SK-N-SH (cell line): ENCODE results near the gene MYLK. TPM values are rescaled to one million over a fixed set of nuclear protein-coding genes. Genes with fewer than 3 reads are reported as not detected.

Experiments used
- CTCF ChIA-PET: fragments of 300-600, 350-600 bp; formaldehyde crosslinking; extraction: SDS; loops from one replicate; lab custom pipeline; 2021; lab: Yijun Ruan, JAX
- POLR2A ChIA-PET: fragments of 350-600 bp; sonication (Branson Sonifier 250); formaldehyde crosslinking; extraction: SDS; loops from one replicate; lab custom pipeline; 2020; ENCODE audit warnings: antibody characterized with exemption, inconsistent platforms; lab: Yijun Ruan, JAX
- DNase-seq: peaks from one replicate; pipeline ENCODE4 v3.0.0; 2012
- H2AFZ ChIP-seq: fragments of 200-600 bp; sonication (generic); 2 replicates; pipeline ENCODE4 v1.8.1; 2016; ENCODE audit warnings: antibody characterized with exemption, mild to moderate bottlenecking, low read depth
- H3F3A ChIP-seq: fragments of 200-600 bp; sonication (generic); replicated peaks from 2 replicates; pipeline ENCODE3; 2016; ENCODE audit warnings: antibody characterized with exemption, mild to moderate bottlenecking; ENCODE audit not compliant: insufficient read depth
- H3K27ac ChIP-seq, 2 experiments: fragments of 200-500 bp in 1 of 2; fragments of 200-600 bp in 1 of 2; sonication (Bioruptor generic) in 1 of 2; sonication (generic), shearing (Covaris generic) in 1 of 2; 2 replicates each; pipeline versions ENCODE4 v1.5.1 to v1.6.1; 2014 to 2016; ENCODE audit warnings: low read depth in 2 of 2, inconsistent platforms in 1 of 2, low read length in 1 of 2, mild to moderate bottlenecking in 1 of 2, mixed read lengths in 1 of 2
- H3K27me3 ChIP-seq: fragments of 200-600 bp; sonication (generic), shearing (Covaris generic); 2 replicates; pipeline ENCODE4 v1.6.1; 2016; ENCODE audit warnings: mixed run types; ENCODE audit not compliant: insufficient read depth
- H3K36me3 ChIP-seq, 2 experiments: fragments of 200-500 bp in 1 of 2; fragments of 200-600 bp in 1 of 2; sonication (Bioruptor generic) in 1 of 2; sonication (generic) in 1 of 2; replicated peaks in 1 of 2; 2 replicates each; pipeline versions ENCODE3 to v1.5.1; 2014 to 2016; ENCODE audit warnings: low read length in 1 of 2, mild to moderate bottlenecking in 1 of 2; ENCODE audit not compliant: insufficient read depth in 2 of 2, control insufficient read depth in 1 of 2
- H3K4me1 ChIP-seq, 2 experiments: fragments of 200-500 bp in 1 of 2; fragments of 200-600 bp in 1 of 2; sonication (Bioruptor generic) in 1 of 2; sonication (generic), shearing (Covaris generic) in 1 of 2; 2 replicates each; pipeline versions ENCODE4 v1.5.1 to v1.6.1; 2014 to 2016; ENCODE audit warnings: low read depth in 1 of 2, low read length in 1 of 2, mixed run types in 1 of 2; ENCODE audit not compliant: insufficient read depth in 2 of 2, control insufficient read depth in 1 of 2
- H3K4me2 ChIP-seq: fragments of 200-600 bp; sonication (generic), shearing (Covaris generic); 2 replicates; pipeline ENCODE4 v1.6.1; 2017; ENCODE audit warnings: mixed run types
- H3K4me3 ChIP-seq, 2 experiments: fragments of 200-500 bp in 1 of 2; fragments of 200-600 bp in 1 of 2; sonication (Bioruptor generic) in 1 of 2; sonication (generic), shearing (Covaris generic) in 1 of 2; 2 replicates each; pipeline versions ENCODE4 v1.5.1 to v1.8.1; 2014 to 2016; ENCODE audit warnings: low read depth in 2 of 2, inconsistent platforms in 1 of 2, low read length in 1 of 2, mild to moderate bottlenecking in 1 of 2, mixed read lengths in 1 of 2, moderate library complexity in 1 of 2
- H3K79me2 ChIP-seq: fragments of 200-600 bp; sonication (generic); 2 replicates; pipeline ENCODE4 v1.8.1; 2017; ENCODE audit warnings: mild to moderate bottlenecking; ENCODE audit not compliant: insufficient read depth
- H3K9ac ChIP-seq: fragments of 200-600 bp; sonication (generic); 2 replicates; pipeline ENCODE4 v1.6.1; 2017; ENCODE audit warnings: mixed run types
- H3K9me2 ChIP-seq: fragments of 200-600 bp; sonication (generic); 2 replicates; pipeline ENCODE4 v1.6.1; 2017; ENCODE audit warnings: mixed run types
- H3K9me3 ChIP-seq: fragments of 200-600 bp; sonication (generic); 2 replicates; pipeline ENCODE4 v1.6.1; 2017; ENCODE audit warnings: mixed run types, mild to moderate bottlenecking, moderate library complexity
- H4K20me1 ChIP-seq: fragments of 200-600 bp; sonication (generic); 2 replicates; pipeline ENCODE4 v1.6.1; 2017; ENCODE audit warnings: mild to moderate bottlenecking, mixed run types; ENCODE audit not compliant: insufficient read depth
- CHD2 ChIP-seq: fragments of 150-350 bp; IDR thresholded peaks from 2 replicates; pipeline ENCODE4 v1.6.1; 2018; ENCODE audit warnings: low read length; ENCODE audit not compliant: partially characterized antibody
- FOSL2 ChIP-seq: IDR thresholded peaks from 2 replicates; pipeline ENCODE4 v1.4.0; 2012; ENCODE audit warnings: low read depth, mild to moderate bottlenecking, moderate library complexity, borderline replicate concordance
- GATA2 ChIP-seq: sonication (generic); formaldehyde crosslinking; IDR thresholded peaks from 2 replicates; pipeline ENCODE4 v1.5.0; 2020; ENCODE audit warnings: mild to moderate bottlenecking, missing genetic modification reagents
- IRF3 ChIP-seq: fragments of 150-350 bp; IDR thresholded peaks from 2 replicates; pipeline ENCODE4 v1.6.1; 2016; ENCODE audit warnings: mild to moderate bottlenecking, low read depth, low read length
- MEF2A ChIP-seq: IDR thresholded peaks from 2 replicates; pipeline ENCODE4 v1.4.0; 2012; ENCODE audit warnings: low read depth, borderline replicate concordance
- NFIC ChIP-seq: IDR thresholded peaks from 2 replicates; pipeline ENCODE4 v1.4.0; 2012; ENCODE audit warnings: borderline replicate concordance
- PBX3 ChIP-seq: IDR thresholded peaks from 2 replicates; pipeline ENCODE4; 2012
- POLR2AphosphoS5 ChIP-seq: IDR thresholded peaks from 2 replicates; pipeline ENCODE4 v1.6.1; 2012; ENCODE audit warnings: low read depth, low read length
- RCOR1 ChIP-seq: fragments of 150-350 bp; IDR thresholded peaks from 2 replicates; pipeline ENCODE4 v1.6.1; 2017; ENCODE audit warnings: antibody characterized with exemption, low read length
- REST ChIP-seq: IDR thresholded peaks from 2 replicates; pipeline ENCODE4 v1.6.1; 2012; ENCODE audit warnings: mild to moderate bottlenecking, low read depth, low read length, moderate library complexity
- RFX5 ChIP-seq: IDR thresholded peaks from 2 replicates; pipeline ENCODE4 v1.6.1; 2012; ENCODE audit warnings: mild to moderate bottlenecking, improper control_type of control experiment, low read length
- RXRA ChIP-seq: IDR thresholded peaks from 2 replicates; pipeline ENCODE4 v1.4.0; 2012; ENCODE audit warnings: low read depth, mild to moderate bottlenecking, borderline replicate concordance
- SMC3 ChIP-seq: IDR thresholded peaks from 2 replicates; pipeline ENCODE4 v1.6.1; 2012; ENCODE audit warnings: low read depth, low read length, improper control_type of control experiment
- USF1 ChIP-seq: IDR thresholded peaks from 2 replicates; pipeline ENCODE4 v1.4.0; 2012; ENCODE audit warnings: low read depth, borderline replicate concordance
- ZBTB33 ChIP-seq: IDR thresholded peaks from 2 replicates; pipeline ENCODE4 v1.4.0; 2012; ENCODE audit warnings: low read depth, borderline replicate concordance
- WGBS: methylation state at CpG from one replicate; pipeline ENCODE4 v1.1.6; 2017; ENCODE audit warnings: low lambda C conversion rate; 5-methylcytosine and 5-hydroxymethylcytosine counted together
- polyA plus RNA-seq, 3 experiments: library from polyadenylated mRNA; depleted of rRNA; stranded (reverse); fragments of >200 nt; gene quantifications; 2 replicates each; pipeline ENCODE4 v1.2.3, GENCODE V29; 2012

The MYLK gene
- polyA plus RNA-seq, 1 of the 3 experiments (the other 2 are of a cell fraction), result 272 TPM

- no peak for TF ChIP-seq REST
- no peak for TF ChIP-seq CHD2
- no peak for TF ChIP-seq POLR2AphosphoS5
- TF ChIP-seq NFIC, result no peak
- no peak for TF ChIP-seq RFX5
- TF ChIP-seq FOSL2, result no peak
- TF ChIP-seq GATA2 (CRISPR knock-in tag), result no peak
Measured at GRCh38 chr3:123766193-123767008, 117.7 kb downstream of the MYLK start (continued).

GRCh38 chr3:123765475-123766128 lies 118.5 kb downstream of the MYLK start:
- H3K9ac ChIP-seq, result no peak overlapping the region
- WGBS, result 85% methylated on average over 4 of the region's 4 CpGs
- H4K20me1 ChIP-seq, result no peaks in the 10 kb centered on the region
- no peaks in the 10 kb centered on the region for H3K9me2 ChIP-seq
- no peaks in the 10 kb centered on the region for H3K27me3 ChIP-seq
- H3K36me3 ChIP-seq, result peaks cover 10 to 48% of the 10 kb centered on the region in 2 experiments
- H3K4me1 ChIP-seq, result peaks cover 16 to 20% of the 10 kb centered on the region in 2 experiments
- ChIA-PET POLR2A (no interaction called here), CTCF (interaction anchor here (1.0 kb wide), 1 partner anchor 42 kb away, joined by 5 read pairs; no protein-coding TSS in a partner anchor)
- H3K79me2 ChIP-seq, result peaks cover 72% of the 10 kb centered on the region
- H3K4me2 ChIP-seq, result no peak overlapping the region
- H3K4me3 ChIP-seq, result no peak overlapping the region
- no peak for DNase-seq
- H3K9me3 ChIP-seq, result no peaks in the 10 kb centered on the region
- H2AFZ ChIP-seq, result no peak overlapping the region
- peaks cover 32% of the 10 kb centered on the region for H3F3A ChIP-seq
- peak overlapping the region; percentile 11 to 34; a peak in 1 of 4 replicates for H3K27ac ChIP-seq
- no peak for TF ChIP-seq SMC3
- no peak for TF ChIP-seq USF1
- no peak for TF ChIP-seq ZBTB33
- TF ChIP-seq REST, result no peak
- TF ChIP-seq RCOR1, result no peak
- no peak for TF ChIP-seq MEF2A
- no peak for TF ChIP-seq IRF3
- TF ChIP-seq RXRA, result no peak
- no peak for TF ChIP-seq GATA2 (CRISPR knock-in tag)
- peak; percentile 44; the same call in 1 of the 2 replicates for TF ChIP-seq PBX3
